ENCODE measurements around the gene PGM1.
A peak's percentile ranks its signal among the peaks of the same experiment; 100 is the strongest.

The PGM1 gene

GRCh38 chr1:63662056-63662836, 69.0 kb downstream of the PGM1 start:
- peak; percentile 86 for ATAC-seq (ENCODE audit: low read depth)
- H3K27ac ChIP-seq (ENCODE audit: poor library complexity, severe bottlenecking): peak overlapping the region; percentile 99
- peaks cover 35% of the 10 kb centered on the region for H3K4me1 ChIP-seq (ENCODE audit: insufficient read depth, poor library complexity, severe bottlenecking)
- H3K27me3 ChIP-seq (ENCODE audit: insufficient read depth, poor library complexity, severe bottlenecking): no peaks in the 10 kb centered on the region
- TF ChIP-seq CTCF (IDR thresholded peaks at IDR 0.05; ENCODE audit: poor library complexity, severe bottlenecking): no peak
- DNase-seq (ENCODE audit: low spot score): peak; percentile 94
- H3K36me3 ChIP-seq (ENCODE audit: low read depth): 0 out of 2 replicates have a peak, but pooled peaks cover under 1% of the 10 kb centered on the region
- no peaks in the 10 kb centered on the region for H3K9me3 ChIP-seq (ENCODE audit: severe bottlenecking)
- no peak overlapping the region for H3K4me3 ChIP-seq (ENCODE audit: severe bottlenecking)

- no peaks in the 10 kb centered on the region for H3K36me3 ChIP-seq (ENCODE audit: low read depth)
- H3K4me3 ChIP-seq (ENCODE audit: severe bottlenecking): no peak overlapping the region
- peak overlapping the region; percentile 99 for H3K27ac ChIP-seq (ENCODE audit: poor library complexity, severe bottlenecking)
- TF ChIP-seq CTCF (IDR thresholded peaks at IDR 0.05; ENCODE audit: poor library complexity, severe bottlenecking): no peak
- H3K9me3 ChIP-seq (ENCODE audit: severe bottlenecking): no peaks in the 10 kb centered on the region
- H3K4me1 ChIP-seq (ENCODE audit: insufficient read depth, poor library complexity, severe bottlenecking): peaks cover 35% of the 10 kb centered on the region
- ATAC-seq (ENCODE audit: low read depth) (peak; percentile 84), DNase-seq (ENCODE audit: low spot score) (peak; percentile 96)
- H3K27me3 ChIP-seq (ENCODE audit: insufficient read depth, poor library complexity, severe bottlenecking): no peaks in the 10 kb centered on the region
These were observed 69.6 kb downstream of the PGM1 start for GRCh38 chr1:63662841-63663240.

DNA sequence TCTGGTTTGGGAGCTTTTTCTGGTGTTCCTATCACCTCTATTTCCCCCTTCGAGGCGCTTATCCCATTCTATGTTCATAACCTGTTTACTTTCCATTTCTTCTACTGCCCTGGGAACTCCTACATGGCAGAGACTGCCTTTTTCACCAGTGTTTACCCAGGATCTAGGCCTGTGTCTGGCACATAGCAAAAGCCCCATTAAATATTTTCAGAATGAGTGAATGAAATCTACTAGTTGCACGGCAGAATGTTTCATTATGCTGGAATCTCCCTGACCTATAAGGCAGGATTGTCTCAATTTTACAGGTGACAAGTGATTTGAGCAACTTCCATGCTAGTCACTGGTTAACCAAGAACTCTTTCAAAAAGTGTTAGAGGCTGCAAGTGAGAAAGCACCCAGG, 70.1 kb downstream of the PGM1 start:
- Histone ChIP-seq H3K36me3 (ENCODE audit: low read depth) (no peaks in the 10 kb centered on the region), H3K9me3 (ENCODE audit: severe bottlenecking) (no peaks in the 10 kb centered on the region), H3K27me3 (ENCODE audit: insufficient read depth, poor library complexity, severe bottlenecking) (no peaks in the 10 kb centered on the region), H3K4me1 (ENCODE audit: insufficient read depth, poor library complexity, severe bottlenecking) (peaks cover 35% of the 10 kb centered on the region), H3K27ac (ENCODE audit: poor library complexity, severe bottlenecking) (peak overlapping the region; percentile 99), H3K4me3 (ENCODE audit: severe bottlenecking) (no peak overlapping the region)
- ATAC-seq (ENCODE audit: low read depth) (peak; percentile 33), DNase-seq (ENCODE audit: low spot score) (no peak)
- no peak for TF ChIP-seq CTCF (IDR thresholded peaks at IDR 0.05; ENCODE audit: poor library complexity, severe bottlenecking)

DNA sequence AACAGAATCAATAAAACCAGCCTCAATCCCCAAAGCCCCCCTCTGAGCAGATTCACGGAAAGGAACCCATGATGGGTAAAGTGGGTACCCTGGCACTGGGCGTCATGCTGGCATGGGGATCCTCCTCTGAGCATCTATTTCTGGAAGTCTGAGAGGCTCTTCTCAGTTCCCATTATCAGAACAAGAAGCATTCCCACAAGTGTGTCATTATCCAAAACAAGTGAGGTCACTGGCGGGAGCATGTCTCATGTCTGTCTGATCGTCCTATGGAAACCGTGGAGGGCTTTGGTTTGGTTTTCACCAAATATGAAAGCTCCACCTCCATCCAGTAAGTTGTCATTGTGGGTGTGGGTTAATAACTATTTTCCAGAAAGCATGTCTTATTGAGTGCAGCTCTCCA, 70.7 kb downstream of the PGM1 start:
- Histone ChIP-seq H3K9me3 (ENCODE audit: severe bottlenecking) (no peaks in the 10 kb centered on the region), H3K4me1 (ENCODE audit: insufficient read depth, poor library complexity, severe bottlenecking) (peaks cover 35% of the 10 kb centered on the region), H3K27ac (ENCODE audit: poor library complexity, severe bottlenecking) (peak overlapping the region; percentile 99), H3K27me3 (ENCODE audit: insufficient read depth, poor library complexity, severe bottlenecking) (no peaks in the 10 kb centered on the region), H3K36me3 (ENCODE audit: low read depth) (no peaks in the 10 kb centered on the region), H3K4me3 (ENCODE audit: severe bottlenecking) (no peak overlapping the region)
- ATAC-seq (ENCODE audit: low read depth): no peak
- TF ChIP-seq CTCF (IDR thresholded peaks at IDR 0.05; ENCODE audit: poor library complexity, severe bottlenecking): no peak
- no peak for DNase-seq (ENCODE audit: low spot score)

DNA sequence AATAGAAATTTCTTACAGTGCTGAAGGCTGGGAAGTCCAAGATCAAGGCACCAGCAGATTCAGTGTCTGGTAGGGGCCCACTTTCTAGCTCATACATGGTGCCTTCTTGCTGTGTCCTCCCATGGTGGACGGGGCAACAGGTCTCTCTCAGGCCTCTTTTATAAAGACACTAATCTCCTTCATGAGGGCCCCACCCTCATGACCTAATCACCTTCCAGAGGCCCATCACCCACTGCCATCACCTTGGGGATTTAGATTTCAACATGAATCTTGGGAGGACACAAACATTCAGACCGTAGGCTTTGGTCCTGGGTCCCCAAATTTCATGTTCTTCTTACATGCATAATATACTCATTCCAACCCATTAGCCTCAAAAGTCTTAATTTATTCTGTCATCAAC, 71.5 kb downstream of the PGM1 start:
- peak overlapping the region; percentile 99 for H3K27ac ChIP-seq (ENCODE audit: poor library complexity, severe bottlenecking)
- H3K4me3 ChIP-seq (ENCODE audit: severe bottlenecking): no peak overlapping the region
- DNase-seq (ENCODE audit: low spot score): no peak
- H3K4me1 ChIP-seq (ENCODE audit: insufficient read depth, poor library complexity, severe bottlenecking): peaks cover 35% of the 10 kb centered on the region
- ATAC-seq (ENCODE audit: low read depth): no peak
- H3K36me3 ChIP-seq (ENCODE audit: low read depth): no peaks in the 10 kb centered on the region
- no peaks in the 10 kb centered on the region for H3K9me3 ChIP-seq (ENCODE audit: severe bottlenecking)
- no peaks in the 10 kb centered on the region for H3K27me3 ChIP-seq (ENCODE audit: insufficient read depth, poor library complexity, severe bottlenecking)
- TF ChIP-seq CTCF (IDR thresholded peaks at IDR 0.05; ENCODE audit: poor library complexity, severe bottlenecking): no peak

All from RWPE2 (cell line).